Neural progenitor cell (in vitro differentiated cells): ENCODE measurements around the gene ZNF277. TPM values are rescaled to one million over a fixed set of nuclear protein-coding genes. Genes with fewer than 3 reads are reported as not detected.

Experiments used
- DNase-seq: peaks from one replicate; pipeline ENCODE4 v3.0.0-alpha.2; 2016; ENCODE audit warnings: low spot score
- H2AFZ ChIP-seq: fragments of 200-600 bp; sonication (generic); replicated peaks from 2 replicates; pipeline ENCODE4 v1.6.1; 2016; ENCODE audit warnings: antibody characterized with exemption
- H3F3A ChIP-seq: fragments of 200-600 bp; sonication (generic); 2 replicates; pipeline ENCODE4 v1.6.1; 2016; ENCODE audit warnings: antibody characterized with exemption, low read depth
- H3K27ac ChIP-seq: fragments of 200-600 bp; sonication (generic); 2 replicates; pipeline ENCODE4 v1.5.1; 2016; ENCODE audit warnings: mild to moderate bottlenecking
- H3K27me3 ChIP-seq: fragments of 200-600 bp; sonication (generic); 2 replicates; pipeline ENCODE4 v1.6.1; 2016; ENCODE audit warnings: mild to moderate bottlenecking, moderate library complexity
- H3K36me3 ChIP-seq: fragments of 200-600 bp; sonication (generic); 2 replicates; pipeline ENCODE4 v1.5.1; 2016
- H3K4me1 ChIP-seq: fragments of 200-600 bp; sonication (generic); 2 replicates; pipeline ENCODE4 v1.6.1; 2016; ENCODE audit warnings: mixed run types
- H3K4me2 ChIP-seq: fragments of 200-600 bp; sonication (generic); 2 replicates; pipeline ENCODE4 v1.6.1; 2016
- H3K4me3 ChIP-seq: fragments of 200-600 bp; sonication (generic); 2 replicates; pipeline ENCODE4 v1.5.1; 2016
- H3K79me2 ChIP-seq: fragments of 200-600 bp; sonication (generic); 2 replicates; pipeline ENCODE4 v1.6.1; 2016; ENCODE audit warnings: low read depth
- H3K9ac ChIP-seq: fragments of 200-600 bp; sonication (generic); 2 replicates; pipeline ENCODE4 v1.6.1; 2016
- H3K9me3 ChIP-seq: fragments of 200-600 bp; sonication (generic); 2 replicates; pipeline ENCODE4 v1.5.1; 2016; ENCODE audit warnings: low read depth
- H4K20me1 ChIP-seq: fragments of 200-600 bp; sonication (generic); 2 replicates; pipeline ENCODE4 v1.6.1; 2016; ENCODE audit warnings: low read depth
- H3K27ac Mint-ChIP-seq: 3 replicates; pipeline ENCODE4 v1.8.0; 2021; ENCODE audit warnings: mixed read lengths
- H3K27me3 Mint-ChIP-seq: 2 replicates; pipeline ENCODE4 v1.8.0; 2022; ENCODE audit warnings: low read depth, mild to moderate bottlenecking, inconsistent platforms, moderate library complexity, mixed read lengths; ENCODE audit not compliant: insufficient read depth
- H3K36me3 Mint-ChIP-seq: 3 replicates; pipeline ENCODE4 v1.8.0; 2021; ENCODE audit warnings: mixed read lengths
- H3K4me1 Mint-ChIP-seq: 3 replicates; pipeline ENCODE4 v1.8.0; 2021; ENCODE audit warnings: mixed read lengths
- H3K4me3 Mint-ChIP-seq: 3 replicates; pipeline ENCODE4 v1.8.0; 2021; ENCODE audit warnings: mild to moderate bottlenecking, moderate library complexity, mixed read lengths
- H3K9me3 Mint-ChIP-seq: 3 replicates; pipeline ENCODE4 v1.8.0; 2020; ENCODE audit warnings: mixed read lengths
- EZH2 ChIP-seq: fragments of 200-600 bp; sonication (generic); IDR thresholded peaks from 2 replicates; pipeline ENCODE4 v1.6.1; 2017; ENCODE audit warnings: antibody characterized with exemption, mild to moderate bottlenecking, moderate library complexity
- EZH2phosphoT487 ChIP-seq: fragments of 200-600 bp; sonication (generic); IDR thresholded peaks from 2 replicates; pipeline ENCODE4 v1.6.1; 2017; ENCODE audit warnings: antibody characterized with exemption
- total RNA-seq: library from RNA; depleted of rRNA; stranded (reverse); fragments of >200 nt; gene quantifications from 2 replicates; pipeline ENCODE4 v1.2.3, GENCODE V29; 2015; ENCODE audit warnings: low replicate concordance
- TF ChIP-seq, protein P1 (sequence below): fragments of 200-600 bp; sonication (generic); IDR thresholded peaks from 2 replicates; pipeline ENCODE4 v1.5.1; 2017; ENCODE audit warnings: antibody characterized with exemption, mild to moderate bottlenecking

Gene ZNF277
- total RNA-seq, 1 donor from 2014 or later = 55.5 TPM

DNA sequence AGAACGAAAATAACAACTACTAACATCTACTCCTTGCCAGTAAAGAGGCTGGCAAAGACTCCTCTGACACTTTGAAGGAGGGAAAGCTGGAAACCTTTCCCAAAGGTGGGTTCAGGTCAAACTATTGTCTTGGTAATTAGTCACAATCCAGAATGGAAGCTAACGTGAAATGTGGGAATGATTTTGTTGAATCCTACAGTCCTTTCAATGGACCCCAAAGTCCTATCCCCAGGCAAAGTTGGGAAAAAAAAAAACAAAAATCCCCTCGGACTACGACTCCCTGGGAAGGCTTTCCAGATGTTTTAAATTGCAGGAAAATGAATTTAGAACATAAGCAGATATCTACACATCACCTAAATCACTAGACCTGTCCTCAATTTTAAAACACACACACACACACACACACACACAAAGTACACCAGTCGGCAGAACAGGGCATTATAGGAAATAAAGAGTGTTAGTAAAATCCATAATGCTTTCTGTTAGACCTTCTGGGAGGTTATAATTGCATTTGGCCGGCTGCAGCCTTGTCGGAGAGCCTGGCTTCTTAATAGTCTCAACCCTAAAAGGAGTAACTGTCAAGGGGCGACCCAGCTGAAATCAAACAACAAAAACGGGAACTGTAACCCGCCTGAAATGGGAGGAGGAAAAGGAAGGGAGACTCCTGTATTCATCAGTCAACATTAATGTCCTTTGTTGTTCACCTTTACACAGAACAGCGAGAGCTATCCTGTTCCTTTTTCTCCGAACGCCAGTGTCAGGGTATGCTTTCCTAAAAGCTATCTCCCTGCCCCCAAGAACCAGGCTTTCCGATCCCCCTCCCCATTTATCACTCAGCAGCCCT is 1.8 kb upstream of the ZNF277 start:
- H3K36me3 ChIP-seq = no peaks in the 10 kb centered on the region
- peaks cover 57% of the 10 kb centered on the region for H3K79me2 ChIP-seq
- peak; percentile 24 for DNase-seq
- TF ChIP-seq, protein P1, sequence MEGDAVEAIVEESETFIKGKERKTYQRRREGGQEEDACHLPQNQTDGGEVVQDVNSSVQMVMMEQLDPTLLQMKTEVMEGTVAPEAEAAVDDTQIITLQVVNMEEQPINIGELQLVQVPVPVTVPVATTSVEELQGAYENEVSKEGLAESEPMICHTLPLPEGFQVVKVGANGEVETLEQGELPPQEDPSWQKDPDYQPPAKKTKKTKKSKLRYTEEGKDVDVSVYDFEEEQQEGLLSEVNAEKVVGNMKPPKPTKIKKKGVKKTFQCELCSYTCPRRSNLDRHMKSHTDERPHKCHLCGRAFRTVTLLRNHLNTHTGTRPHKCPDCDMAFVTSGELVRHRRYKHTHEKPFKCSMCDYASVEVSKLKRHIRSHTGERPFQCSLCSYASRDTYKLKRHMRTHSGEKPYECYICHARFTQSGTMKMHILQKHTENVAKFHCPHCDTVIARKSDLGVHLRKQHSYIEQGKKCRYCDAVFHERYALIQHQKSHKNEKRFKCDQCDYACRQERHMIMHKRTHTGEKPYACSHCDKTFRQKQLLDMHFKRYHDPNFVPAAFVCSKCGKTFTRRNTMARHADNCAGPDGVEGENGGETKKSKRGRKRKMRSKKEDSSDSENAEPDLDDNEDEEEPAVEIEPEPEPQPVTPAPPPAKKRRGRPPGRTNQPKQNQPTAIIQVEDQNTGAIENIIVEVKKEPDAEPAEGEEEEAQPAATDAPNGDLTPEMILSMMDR = no peak
- TF ChIP-seq EZH2phosphoT487 = no peak
- H3K4me2 ChIP-seq = peak overlapping the region; percentile 99
- H3K27ac ChIP-seq = no peak overlapping the region
- peak overlapping the region; percentile 24 for H3K27ac Mint-ChIP-seq
- H2AFZ ChIP-seq = peak overlapping the region; percentile 89
- peaks cover 4% of the 10 kb centered on the region for H3K27me3 Mint-ChIP-seq
- no peaks in the 10 kb centered on the region for H3K36me3 Mint-ChIP-seq
- H3K27me3 ChIP-seq = peaks cover 8% of the 10 kb centered on the region
- H3K9me3 ChIP-seq = no peaks in the 10 kb centered on the region
- peak overlapping the region; percentile 98 for H3K4me3 Mint-ChIP-seq
- H3F3A ChIP-seq = peaks cover 19% of the 10 kb centered on the region
- H3K9me3 Mint-ChIP-seq = no peaks in the 10 kb centered on the region
- H3K4me1 Mint-ChIP-seq = peaks cover 29% of the 10 kb centered on the region
- peaks cover 15% of the 10 kb centered on the region for H3K4me1 ChIP-seq
- peak overlapping the region; percentile 6 for H3K9ac ChIP-seq
- peak overlapping the region; percentile 79 for H3K4me3 ChIP-seq
- H4K20me1 ChIP-seq = peaks cover 7% of the 10 kb centered on the region

- H2AFZ ChIP-seq = peak overlapping the region; percentile 89
- peak overlapping the region; percentile 54 for H3K9ac ChIP-seq
- no peak for TF ChIP-seq EZH2phosphoT487
- TF ChIP-seq EZH2 = peak; percentile 32
- H3K27ac Mint-ChIP-seq = peak overlapping the region; percentile 24
- H3K79me2 ChIP-seq = peaks cover 65% of the 10 kb centered on the region
- H3K4me2 ChIP-seq = peak overlapping the region; percentile 99
- H3K4me3 Mint-ChIP-seq = peak overlapping the region; percentile 98
- H3K27me3 ChIP-seq = peaks cover 8% of the 10 kb centered on the region
- peaks cover 15% of the 10 kb centered on the region for H3K4me1 ChIP-seq
- H3K9me3 Mint-ChIP-seq = no peaks in the 10 kb centered on the region
- DNase-seq = peak; percentile 83
- no peaks in the 10 kb centered on the region for H3K9me3 ChIP-seq
- no peaks in the 10 kb centered on the region for H3K36me3 Mint-ChIP-seq
- H3K4me3 ChIP-seq = peak overlapping the region; percentile 79
- peaks cover 29% of the 10 kb centered on the region for H3K4me1 Mint-ChIP-seq
- H3F3A ChIP-seq = peaks cover 19% of the 10 kb centered on the region
- peaks cover 7% of the 10 kb centered on the region for H4K20me1 ChIP-seq
- peaks cover 4% of the 10 kb centered on the region for H3K27me3 Mint-ChIP-seq
- H3K36me3 ChIP-seq = no peaks in the 10 kb centered on the region
- H3K27ac ChIP-seq = peak overlapping the region; percentile 89
Measured at GRCh38 chr7:112205343-112206237, 905 bp upstream of the ZNF277 start.

DNA sequence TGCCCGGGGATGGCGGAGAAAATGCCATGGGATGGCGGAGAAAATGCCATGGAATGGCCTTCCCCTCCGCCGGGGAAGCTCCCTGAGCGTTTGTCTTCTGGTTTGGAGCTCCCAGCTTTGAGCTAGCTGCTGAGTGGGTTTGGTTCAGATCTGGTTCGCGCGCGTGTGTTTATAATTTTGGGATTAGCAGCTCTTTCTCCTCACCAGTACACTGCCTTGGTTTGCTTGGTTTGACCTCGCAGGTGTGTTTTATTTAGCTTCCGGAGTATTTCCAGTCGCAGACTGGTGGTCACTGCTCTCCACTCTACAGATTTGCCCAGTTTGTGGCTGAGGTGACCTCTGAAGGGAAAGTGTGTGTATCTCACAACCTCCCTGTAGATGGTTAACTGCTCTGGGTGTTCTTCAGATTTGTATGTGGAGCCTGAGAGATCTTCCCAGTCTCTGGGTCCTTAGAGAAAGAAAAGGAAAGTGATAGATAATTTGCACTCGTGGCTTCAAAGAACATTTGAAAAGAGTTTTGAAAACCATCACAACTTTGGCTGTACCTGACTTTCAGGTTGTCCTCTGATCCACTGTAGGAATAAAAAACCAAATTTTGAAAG is 597 bp downstream of the ZNF277 start:
- Mint-ChIP-seq H3K27me3 (peaks cover 4% of the 10 kb centered on the region), H3K36me3 (no peaks in the 10 kb centered on the region), H3K9me3 (no peaks in the 10 kb centered on the region), H3K4me1 (peaks cover 29% of the 10 kb centered on the region), H3K27ac (peak overlapping the region; percentile 88), H3K4me3 (peak overlapping the region; percentile 98)
- Histone ChIP-seq H2AFZ (peak overlapping the region; percentile 61), H3K4me1 (peaks cover 15% of the 10 kb centered on the region), H3K9me3 (no peaks in the 10 kb centered on the region), H3K27ac (no peak overlapping the region), H3K4me3 (peak overlapping the region; percentile 79), H3K4me2 (peak overlapping the region; percentile 87), H4K20me1 (peaks cover 15% of the 10 kb centered on the region), H3K36me3 (no peaks in the 10 kb centered on the region), H3K27me3 (peaks cover 8% of the 10 kb centered on the region), H3K79me2 (peaks cover 76% of the 10 kb centered on the region), H3F3A (peaks cover 19% of the 10 kb centered on the region), H3K9ac (peak overlapping the region; percentile 53)
- TF ChIP-seq EZH2phosphoT487 (no peak), EZH2 (no peak)
- TF ChIP-seq, protein P1 = no peak
- no peak for DNase-seq
